GM23338 (cell line): Measurements from ENCODE around the gene FAM227A. TPM values are rescaled to one million over a fixed set of nuclear protein-coding genes. Genes with fewer than 3 reads are reported as not detected.

Experiments
- ATAC-seq: fragments of 200-7000 bp; cut with Tn5 transposase; 3 replicates; pipeline ENCODE4 v1.9.1; 2020
- DNase-seq: peaks from one replicate; pipeline ENCODE4 v3.0.0-alpha.2; 2015; ENCODE audit warnings: low spot score
- H2AFZ ChIP-seq: fragments of 200-600 bp; sonication (generic); 2 replicates; pipeline ENCODE4 v1.8.0; 2016; ENCODE audit warnings: antibody characterized with exemption, mild to moderate bottlenecking, moderate library complexity
- H3F3A ChIP-seq: fragments of 200-600 bp; sonication (generic); replicated peaks from 2 replicates; pipeline ENCODE4 v1.8.0; 2017; ENCODE audit warnings: antibody characterized with exemption, mixed run types, low read depth
- H3K27ac ChIP-seq: fragments of 200-600 bp; sonication (generic); 2 replicates; pipeline ENCODE4 v1.6.1; 2016; ENCODE audit warnings: low read depth
- H3K27me3 ChIP-seq: fragments of 200-600 bp; sonication (generic); 2 replicates; pipeline ENCODE4 v1.8.0; 2016; ENCODE audit warnings: mild to moderate bottlenecking, mixed run types, moderate library complexity; ENCODE audit not compliant: insufficient read depth
- H3K36me3 ChIP-seq: fragments of 200-600 bp; sonication (generic); 2 replicates; pipeline ENCODE4 v1.8.0; 2016; ENCODE audit warnings: mild to moderate bottlenecking; ENCODE audit not compliant: insufficient read depth
- H3K4me1 ChIP-seq: fragments of 200-600 bp; sonication (generic); 2 replicates; pipeline ENCODE4 v1.8.0; 2016; ENCODE audit warnings: mild to moderate bottlenecking, moderate library complexity; ENCODE audit not compliant: insufficient read depth
- H3K4me2 ChIP-seq: fragments of 200-600 bp; sonication (generic); 2 replicates; pipeline ENCODE4 v1.7.1; 2017; ENCODE audit warnings: mixed run types
- H3K4me3 ChIP-seq: fragments of 200-600 bp; sonication (generic); 2 replicates; pipeline ENCODE4 v1.6.1; 2016; ENCODE audit warnings: mixed run types
- H3K79me2 ChIP-seq: fragments of 200-600 bp; sonication (generic); replicated peaks from 2 replicates; pipeline ENCODE4 v1.8.0; 2017; ENCODE audit warnings: mild to moderate bottlenecking; ENCODE audit not compliant: insufficient read depth
- H3K9me2 ChIP-seq: fragments of 200-600 bp; sonication (generic); 2 replicates; pipeline ENCODE4 v1.8.0; 2017; ENCODE audit not compliant: insufficient read depth
- H4K20me1 ChIP-seq: fragments of 200-600 bp; sonication (generic); replicated peaks from 2 replicates; pipeline ENCODE4 v1.8.0; 2017; ENCODE audit warnings: mild to moderate bottlenecking; ENCODE audit not compliant: insufficient read depth
- H3K27ac Mint-ChIP-seq: 2 replicates; pipeline ENCODE4 v1.8.0; 2020; ENCODE audit warnings: inconsistent platforms, mild to moderate bottlenecking, moderate library complexity, mixed read lengths
- H3K27me3 Mint-ChIP-seq: 3 replicates; pipeline ENCODE4 v1.8.0; 2022; ENCODE audit warnings: low read depth, mild to moderate bottlenecking, moderate library complexity, mixed read lengths, inconsistent platforms; ENCODE audit not compliant: insufficient read depth, poor library complexity
- H3K36me3 Mint-ChIP-seq: 3 replicates; pipeline ENCODE4 v1.8.0; 2021; ENCODE audit warnings: low read depth, mild to moderate bottlenecking, inconsistent platforms, moderate library complexity, mixed read lengths
- H3K4me1 Mint-ChIP-seq: 3 replicates; pipeline ENCODE4 v1.8.0; 2020; ENCODE audit warnings: mild to moderate bottlenecking, inconsistent platforms, mixed read lengths
- H3K4me3 Mint-ChIP-seq: 3 replicates; pipeline ENCODE4 v1.8.0; 2021; ENCODE audit warnings: moderate library complexity, mild to moderate bottlenecking, inconsistent platforms, mixed read lengths
- H3K9me3 Mint-ChIP-seq: 3 replicates; pipeline ENCODE4 v1.8.0; 2020; ENCODE audit warnings: moderate library complexity, mild to moderate bottlenecking, inconsistent platforms, mixed read lengths
- CREB1 ChIP-seq: fragments of 250-450 bp; sonication (Bioruptor Pico); IDR thresholded peaks from 2 replicates; pipeline ENCODE4 v1.5.0; 2020; ENCODE audit warnings: low read depth, mild to moderate bottlenecking, moderate library complexity
- EZH2 ChIP-seq: fragments of 200-600 bp; sonication (generic); IDR thresholded peaks from one replicate; pipeline ENCODE4 v1.8.0; 2017; ENCODE audit warnings: antibody characterized with exemption, mild to moderate bottlenecking, low read depth; ENCODE audit not compliant: unreplicated experiment
- EZH2phosphoT487 ChIP-seq: fragments of 200-600 bp; sonication (generic); IDR thresholded peaks from one replicate; pipeline ENCODE4 v1.8.1; 2018; ENCODE audit warnings: antibody characterized with exemption; ENCODE audit not compliant: unreplicated experiment
- JUNB ChIP-seq: IDR thresholded peaks from one replicate; pipeline ENCODE4 v1.6.1; 2016; ENCODE audit warnings: antibody characterized with exemption; ENCODE audit not compliant: unreplicated experiment
- NANOG ChIP-seq: IDR thresholded peaks from 2 replicates; pipeline ENCODE4 v1.6.1; 2016; ENCODE audit warnings: antibody characterized with exemption, borderline replicate concordance
- POLR2AphosphoS5 ChIP-seq: IDR thresholded peaks from 2 replicates; pipeline ENCODE4 v1.6.1; 2016; ENCODE audit warnings: antibody characterized with exemption, low read depth
- STAT1 ChIP-seq: IDR thresholded peaks from one replicate; pipeline ENCODE4 v1.6.1; 2016; ENCODE audit warnings: antibody characterized with exemption; ENCODE audit not compliant: unreplicated experiment
- ZNF114 ChIP-seq: fragments of 250-450 bp; sonication (Bioruptor Pico); IDR thresholded peaks from 2 replicates; pipeline ENCODE4 v1.5.0; 2020; ENCODE audit warnings: mild to moderate bottlenecking, moderate library complexity
- ZNF331 ChIP-seq: fragments of 250-450 bp; sonication (Bioruptor Pico); IDR thresholded peaks from 2 replicates; pipeline ENCODE4 v1.5.0; 2020; ENCODE audit warnings: low read depth, mild to moderate bottlenecking, moderate library complexity
- polyA plus RNA-seq: library from polyadenylated mRNA; unstranded; fragments of >200 nt; fragmentation: Nextera tagmentation; extraction: Ambion mirVana; gene quantifications from 2 replicates; pipeline ENCODE4 v1.2.1, GENCODE V29; 2016
- total RNA-seq: library from RNA; depleted of rRNA; stranded (reverse); fragments of >200 nt; shearing (Covaris generic); gene quantifications from 2 replicates; pipeline ENCODE4 v1.2.3, GENCODE V29; 2014
- TF ChIP-seq, protein P1 (sequence below): IDR thresholded peaks from one replicate; pipeline ENCODE4 v1.6.1; 2018; ENCODE audit warnings: antibody characterized with exemption; ENCODE audit not compliant: unreplicated experiment
- TF ChIP-seq, protein P2 (sequence below): IDR thresholded peaks from 2 replicates; pipeline ENCODE4 v1.6.1; 2016; ENCODE audit warnings: antibody characterized with exemption
- TF ChIP-seq, protein P3 (sequence below), 2 experiments: fragments of 200-600 bp in 1 of 2; sonication (generic) in 1 of 2; conservative IDR thresholded peaks; 2 replicates each; pipeline versions ENCODE4 v1.5.1 to v1.6.1; 2016 to 2017; ENCODE audit warnings: antibody characterized with exemption in 2 of 2, low read depth in 2 of 2, mild to moderate bottlenecking in 2 of 2, moderate library complexity in 1 of 2

The FAM227A gene
- total and polyA plus RNA-seq, 2 experiments from 2014 or later = 5.8 to 11.0 TPM

DNA sequence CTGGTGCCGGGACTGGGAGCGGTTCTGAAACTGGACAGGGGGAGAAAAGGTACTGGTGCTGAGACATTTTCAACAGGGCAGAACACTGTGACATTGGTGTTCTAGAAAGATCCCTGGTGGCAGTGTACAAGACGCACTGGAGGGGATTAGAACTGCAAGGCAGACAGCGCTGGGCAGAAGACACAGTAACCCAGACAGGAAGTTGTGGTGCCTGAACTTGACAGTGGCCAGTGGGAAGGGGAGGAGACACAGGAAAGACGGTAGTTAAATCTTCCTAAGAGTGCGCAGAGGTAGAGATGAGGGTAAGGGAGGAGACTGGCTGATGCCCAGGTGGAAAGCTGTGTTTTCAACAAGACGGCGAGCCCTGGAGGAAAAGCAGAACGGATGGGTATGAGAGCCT, 24.5 kb downstream of the FAM227A start (continued):
- TF ChIP-seq STAT1 (no peak), JUNB (no peak), ZNF331 (CRISPR knock-in tag) (no peak), ZNF114 (CRISPR knock-in tag) (no peak), EZH2 (no peak), NANOG (no peak), CREB1 (no peak), POLR2AphosphoS5 (no peak), EZH2phosphoT487 (no peak)
- TF ChIP-seq, protein P1, sequence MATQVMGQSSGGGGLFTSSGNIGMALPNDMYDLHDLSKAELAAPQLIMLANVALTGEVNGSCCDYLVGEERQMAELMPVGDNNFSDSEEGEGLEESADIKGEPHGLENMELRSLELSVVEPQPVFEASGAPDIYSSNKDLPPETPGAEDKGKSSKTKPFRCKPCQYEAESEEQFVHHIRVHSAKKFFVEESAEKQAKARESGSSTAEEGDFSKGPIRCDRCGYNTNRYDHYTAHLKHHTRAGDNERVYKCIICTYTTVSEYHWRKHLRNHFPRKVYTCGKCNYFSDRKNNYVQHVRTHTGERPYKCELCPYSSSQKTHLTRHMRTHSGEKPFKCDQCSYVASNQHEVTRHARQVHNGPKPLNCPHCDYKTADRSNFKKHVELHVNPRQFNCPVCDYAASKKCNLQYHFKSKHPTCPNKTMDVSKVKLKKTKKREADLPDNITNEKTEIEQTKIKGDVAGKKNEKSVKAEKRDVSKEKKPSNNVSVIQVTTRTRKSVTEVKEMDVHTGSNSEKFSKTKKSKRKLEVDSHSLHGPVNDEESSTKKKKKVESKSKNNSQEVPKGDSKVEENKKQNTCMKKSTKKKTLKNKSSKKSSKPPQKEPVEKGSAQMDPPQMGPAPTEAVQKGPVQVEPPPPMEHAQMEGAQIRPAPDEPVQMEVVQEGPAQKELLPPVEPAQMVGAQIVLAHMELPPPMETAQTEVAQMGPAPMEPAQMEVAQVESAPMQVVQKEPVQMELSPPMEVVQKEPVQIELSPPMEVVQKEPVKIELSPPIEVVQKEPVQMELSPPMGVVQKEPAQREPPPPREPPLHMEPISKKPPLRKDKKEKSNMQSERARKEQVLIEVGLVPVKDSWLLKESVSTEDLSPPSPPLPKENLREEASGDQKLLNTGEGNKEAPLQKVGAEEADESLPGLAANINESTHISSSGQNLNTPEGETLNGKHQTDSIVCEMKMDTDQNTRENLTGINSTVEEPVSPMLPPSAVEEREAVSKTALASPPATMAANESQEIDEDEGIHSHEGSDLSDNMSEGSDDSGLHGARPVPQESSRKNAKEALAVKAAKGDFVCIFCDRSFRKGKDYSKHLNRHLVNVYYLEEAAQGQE = no peak
- TF ChIP-seq, protein P2, sequence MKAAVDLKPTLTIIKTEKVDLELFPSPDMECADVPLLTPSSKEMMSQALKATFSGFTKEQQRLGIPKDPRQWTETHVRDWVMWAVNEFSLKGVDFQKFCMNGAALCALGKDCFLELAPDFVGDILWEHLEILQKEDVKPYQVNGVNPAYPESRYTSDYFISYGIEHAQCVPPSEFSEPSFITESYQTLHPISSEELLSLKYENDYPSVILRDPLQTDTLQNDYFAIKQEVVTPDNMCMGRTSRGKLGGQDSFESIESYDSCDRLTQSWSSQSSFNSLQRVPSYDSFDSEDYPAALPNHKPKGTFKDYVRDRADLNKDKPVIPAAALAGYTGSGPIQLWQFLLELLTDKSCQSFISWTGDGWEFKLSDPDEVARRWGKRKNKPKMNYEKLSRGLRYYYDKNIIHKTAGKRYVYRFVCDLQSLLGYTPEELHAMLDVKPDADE = no peak
- TF ChIP-seq, protein P3, sequence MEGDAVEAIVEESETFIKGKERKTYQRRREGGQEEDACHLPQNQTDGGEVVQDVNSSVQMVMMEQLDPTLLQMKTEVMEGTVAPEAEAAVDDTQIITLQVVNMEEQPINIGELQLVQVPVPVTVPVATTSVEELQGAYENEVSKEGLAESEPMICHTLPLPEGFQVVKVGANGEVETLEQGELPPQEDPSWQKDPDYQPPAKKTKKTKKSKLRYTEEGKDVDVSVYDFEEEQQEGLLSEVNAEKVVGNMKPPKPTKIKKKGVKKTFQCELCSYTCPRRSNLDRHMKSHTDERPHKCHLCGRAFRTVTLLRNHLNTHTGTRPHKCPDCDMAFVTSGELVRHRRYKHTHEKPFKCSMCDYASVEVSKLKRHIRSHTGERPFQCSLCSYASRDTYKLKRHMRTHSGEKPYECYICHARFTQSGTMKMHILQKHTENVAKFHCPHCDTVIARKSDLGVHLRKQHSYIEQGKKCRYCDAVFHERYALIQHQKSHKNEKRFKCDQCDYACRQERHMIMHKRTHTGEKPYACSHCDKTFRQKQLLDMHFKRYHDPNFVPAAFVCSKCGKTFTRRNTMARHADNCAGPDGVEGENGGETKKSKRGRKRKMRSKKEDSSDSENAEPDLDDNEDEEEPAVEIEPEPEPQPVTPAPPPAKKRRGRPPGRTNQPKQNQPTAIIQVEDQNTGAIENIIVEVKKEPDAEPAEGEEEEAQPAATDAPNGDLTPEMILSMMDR (conservative IDR thresholded peaks at IDR 0.05; ENCODE audit: low read depth in 2 of 2) = no peak

DNA sequence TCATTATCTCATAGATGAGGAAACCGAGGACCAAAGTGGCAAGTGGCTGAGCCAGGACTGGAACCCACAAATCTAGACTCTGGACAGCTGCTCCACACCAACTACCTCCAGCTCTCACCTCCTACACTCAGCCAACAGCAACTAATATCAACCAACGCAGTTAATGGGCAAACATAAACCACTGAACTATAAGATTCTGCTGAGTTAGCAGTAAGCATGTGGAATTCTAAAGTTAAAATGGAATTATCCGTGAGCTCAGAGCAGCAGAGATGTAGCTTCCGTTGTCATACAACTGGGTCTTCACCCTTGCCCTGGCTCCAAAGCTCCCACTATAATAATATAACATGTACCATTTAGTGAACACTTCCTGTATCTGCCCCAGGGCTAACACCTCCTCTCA, 27.1 kb downstream of the FAM227A start:
- Histone ChIP-seq H3K4me1 (no peaks in the 10 kb centered on the region), H3F3A (no peaks in the 10 kb centered on the region), H3K27me3 (no peaks in the 10 kb centered on the region), H3K79me2 (no peaks in the 10 kb centered on the region), H4K20me1 (no peaks in the 10 kb centered on the region), H3K27ac (no peak overlapping the region), H3K4me2 (no peak overlapping the region), H3K9me2 (no peaks in the 10 kb centered on the region), H3K4me3 (no peak overlapping the region), H2AFZ (no peak overlapping the region), H3K36me3 (no peaks in the 10 kb centered on the region)
- Mint-ChIP-seq H3K27ac (no peak overlapping the region), H3K27me3 (peaks cover 8% of the 10 kb centered on the region), H3K9me3 (no peaks in the 10 kb centered on the region), H3K4me1 (no peaks in the 10 kb centered on the region), H3K36me3 (peaks cover 5% of the 10 kb centered on the region; the same call in 2 of the 3 replicates), H3K4me3 (no peak overlapping the region)
- ATAC-seq = no peak
- no peak for DNase-seq
- TF ChIP-seq CREB1 = no peak
- no peak for TF ChIP-seq JUNB
- TF ChIP-seq, protein P1 = no peak
- TF ChIP-seq, protein P2 = no peak
- TF ChIP-seq ZNF114 (CRISPR knock-in tag) = no peak
